22Rv1 (cell line): Measurements from ENCODE around the gene SLMAP.

Source experiments
- CTCF ChIP-seq: fragments of 450-650 bp; IDR thresholded peaks from 2 replicates; pipeline ENCODE4 v1.5.1; 2017; ENCODE audit warnings: mild to moderate bottlenecking
- ZFX ChIP-seq: fragments of 450-650 bp; IDR thresholded peaks from 2 replicates; pipeline ENCODE4 v1.6.1; 2017; ENCODE audit warnings: antibody characterized with exemption, borderline replicate concordance

- TF ChIP-seq CTCF: no peak
- no peak for TF ChIP-seq ZFX
Measured at GRCh38 chr3:57942388-57942787, 186.3 kb downstream of the SLMAP start.
